Measurements from ENCODE around the gene DCDC1. TPM values are rescaled to one million over a fixed set of nuclear protein-coding genes. Genes with fewer than 3 reads are reported as not detected.

Gene DCDC1
- total RNA-seq, 1 experiment from 2014 or later = 0.22 TPM

DNA sequence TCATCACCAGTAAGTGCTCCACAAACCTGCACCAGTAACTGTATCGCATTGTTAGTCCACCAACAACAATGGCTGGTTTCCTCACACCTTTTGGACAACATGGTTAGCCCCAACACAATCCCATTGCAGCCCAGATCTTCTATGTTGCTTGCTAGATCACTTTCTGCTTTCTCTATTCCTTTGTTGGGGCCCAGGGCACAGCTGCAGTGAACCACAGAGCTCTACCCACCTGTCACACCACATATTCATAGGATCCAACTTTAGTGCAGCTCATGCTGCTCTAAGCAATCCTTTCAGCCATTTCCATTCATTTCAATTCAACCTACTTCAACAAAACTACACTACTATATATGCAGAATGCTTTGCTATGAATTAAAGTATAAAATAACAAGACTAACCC, 364.3 kb downstream of the DCDC1 start (continued):
- TF ChIP-seq, protein P1, sequence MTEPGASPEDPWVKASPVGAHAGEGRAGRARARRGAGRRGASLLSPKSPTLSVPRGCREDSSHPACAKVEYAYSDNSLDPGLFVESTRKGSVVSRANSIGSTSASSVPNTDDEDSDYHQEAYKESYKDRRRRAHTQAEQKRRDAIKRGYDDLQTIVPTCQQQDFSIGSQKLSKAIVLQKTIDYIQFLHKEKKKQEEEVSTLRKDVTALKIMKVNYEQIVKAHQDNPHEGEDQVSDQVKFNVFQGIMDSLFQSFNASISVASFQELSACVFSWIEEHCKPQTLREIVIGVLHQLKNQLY (CRISPR knock-in tag; IDR thresholded peaks at IDR 0.05) = no peak
- no peak for TF ChIP-seq ATF1 (CRISPR knock-in tag; IDR thresholded peaks at IDR 0.05)

DNA sequence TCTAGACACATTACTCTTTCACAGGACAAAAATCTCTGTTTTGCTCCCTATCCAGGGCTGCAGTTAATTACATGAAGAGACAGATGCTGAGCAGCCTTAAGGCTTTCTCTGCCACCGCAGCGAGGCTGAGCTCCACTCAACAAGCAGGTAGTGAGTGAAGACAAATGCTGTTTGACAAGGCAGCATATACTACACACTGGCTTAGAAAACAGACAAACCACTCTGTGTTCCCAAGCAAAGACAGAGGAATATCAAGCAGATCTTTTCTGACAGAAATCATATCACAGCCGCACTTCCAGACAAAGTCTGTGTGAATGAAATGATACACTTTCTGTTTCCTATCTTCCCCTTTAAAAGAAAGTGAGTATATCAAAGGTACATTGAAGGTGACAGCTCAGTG, 368.1 kb downstream of the DCDC1 start:
- Mint-ChIP-seq H3K4me1 (no peaks in the 10 kb centered on the region), H3K27ac (no peak overlapping the region), H3K4me3 (no peak overlapping the region), H3K36me3 (no peaks in the 10 kb centered on the region), H3K9me3 (no peaks in the 10 kb centered on the region), H3K27me3 (ENCODE audit: low read depth) (no peaks in the 10 kb centered on the region)
- TF ChIP-seq, protein P2, sequence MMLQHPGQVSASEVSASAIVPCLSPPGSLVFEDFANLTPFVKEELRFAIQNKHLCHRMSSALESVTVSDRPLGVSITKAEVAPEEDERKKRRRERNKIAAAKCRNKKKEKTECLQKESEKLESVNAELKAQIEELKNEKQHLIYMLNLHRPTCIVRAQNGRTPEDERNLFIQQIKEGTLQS (CRISPR knock-in tag; conservative IDR thresholded peaks at IDR 0.05) = no peak
- TF ChIP-seq GABPB1 (CRISPR knock-in tag; IDR thresholded peaks at IDR 0.05) (no peak), RORB (CRISPR knock-in tag; IDR thresholded peaks at IDR 0.05) (no peak), IRF2 (CRISPR knock-in tag; IDR thresholded peaks at IDR 0.05; ENCODE audit: borderline replicate concordance, low read depth) (no peak), ATF1 (CRISPR knock-in tag; IDR thresholded peaks at IDR 0.05) (no peak), NR3C1 (CRISPR knock-in tag; conservative IDR thresholded peaks at IDR 0.05; ENCODE audit: low read depth) (no peak), OVOL2 (CRISPR knock-in tag; IDR thresholded peaks at IDR 0.05; ENCODE audit: borderline replicate concordance) (no peak), FOXJ3 (CRISPR knock-in tag; IDR thresholded peaks at IDR 0.05; ENCODE audit: borderline replicate concordance) (no peak), TP53 (CRISPR knock-in tag; IDR thresholded peaks at IDR 0.05) (no peak), ZNF396 (CRISPR knock-in tag; IDR thresholded peaks at IDR 0.05; ENCODE audit: borderline replicate concordance) (no peak), RELA (CRISPR knock-in tag; IDR thresholded peaks at IDR 0.05; ENCODE audit: borderline replicate concordance) (no peak), ZNF138 (CRISPR knock-in tag; conservative IDR thresholded peaks at IDR 0.05) (no peak), TEAD4 (CRISPR knock-in tag; IDR thresholded peaks at IDR 0.05) (no peak)
- TF ChIP-seq, protein P3, sequence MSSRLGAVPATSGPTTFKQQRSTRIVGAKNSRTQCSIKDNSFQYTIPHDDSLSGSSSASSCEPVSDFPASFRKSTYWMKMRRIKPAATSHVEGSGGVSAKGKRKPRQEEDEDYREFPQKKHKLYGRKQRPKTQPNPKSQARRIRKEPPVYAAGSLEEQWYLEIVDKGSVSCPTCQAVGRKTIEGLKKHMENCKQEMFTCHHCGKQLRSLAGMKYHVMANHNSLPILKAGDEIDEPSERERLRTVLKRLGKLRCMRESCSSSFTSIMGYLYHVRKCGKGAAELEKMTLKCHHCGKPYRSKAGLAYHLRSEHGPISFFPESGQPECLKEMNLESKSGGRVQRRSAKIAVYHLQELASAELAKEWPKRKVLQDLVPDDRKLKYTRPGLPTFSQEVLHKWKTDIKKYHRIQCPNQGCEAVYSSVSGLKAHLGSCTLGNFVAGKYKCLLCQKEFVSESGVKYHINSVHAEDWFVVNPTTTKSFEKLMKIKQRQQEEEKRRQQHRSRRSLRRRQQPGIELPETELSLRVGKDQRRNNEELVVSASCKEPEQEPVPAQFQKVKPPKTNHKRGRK (CRISPR knock-in tag; IDR thresholded peaks at IDR 0.05; ENCODE audit: borderline replicate concordance) = no peak
- TF ChIP-seq, protein P4, sequence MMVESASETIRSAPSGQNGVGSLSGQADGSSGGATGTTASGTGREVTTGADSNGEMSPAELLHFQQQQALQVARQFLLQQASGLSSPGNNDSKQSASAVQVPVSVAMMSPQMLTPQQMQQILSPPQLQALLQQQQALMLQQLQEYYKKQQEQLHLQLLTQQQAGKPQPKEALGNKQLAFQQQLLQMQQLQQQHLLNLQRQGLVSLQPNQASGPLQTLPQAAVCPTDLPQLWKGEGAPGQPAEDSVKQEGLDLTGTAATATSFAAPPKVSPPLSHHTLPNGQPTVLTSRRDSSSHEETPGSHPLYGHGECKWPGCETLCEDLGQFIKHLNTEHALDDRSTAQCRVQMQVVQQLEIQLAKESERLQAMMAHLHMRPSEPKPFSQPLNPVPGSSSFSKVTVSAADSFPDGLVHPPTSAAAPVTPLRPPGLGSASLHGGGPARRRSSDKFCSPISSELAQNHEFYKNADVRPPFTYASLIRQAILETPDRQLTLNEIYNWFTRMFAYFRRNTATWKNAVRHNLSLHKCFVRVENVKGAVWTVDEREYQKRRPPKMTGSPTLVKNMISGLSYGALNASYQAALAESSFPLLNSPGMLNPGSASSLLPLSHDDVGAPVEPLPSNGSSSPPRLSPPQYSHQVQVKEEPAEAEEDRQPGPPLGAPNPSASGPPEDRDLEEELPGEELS (CRISPR knock-in tag; IDR thresholded peaks at IDR 0.05) = no peak
- TF ChIP-seq, protein P5, sequence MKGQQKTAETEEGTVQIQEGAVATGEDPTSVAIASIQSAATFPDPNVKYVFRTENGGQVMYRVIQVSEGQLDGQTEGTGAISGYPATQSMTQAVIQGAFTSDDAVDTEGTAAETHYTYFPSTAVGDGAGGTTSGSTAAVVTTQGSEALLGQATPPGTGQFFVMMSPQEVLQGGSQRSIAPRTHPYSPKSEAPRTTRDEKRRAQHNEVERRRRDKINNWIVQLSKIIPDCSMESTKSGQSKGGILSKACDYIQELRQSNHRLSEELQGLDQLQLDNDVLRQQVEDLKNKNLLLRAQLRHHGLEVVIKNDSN (CRISPR knock-in tag; IDR thresholded peaks at IDR 0.05) = no peak
- TF ChIP-seq, protein P6, sequence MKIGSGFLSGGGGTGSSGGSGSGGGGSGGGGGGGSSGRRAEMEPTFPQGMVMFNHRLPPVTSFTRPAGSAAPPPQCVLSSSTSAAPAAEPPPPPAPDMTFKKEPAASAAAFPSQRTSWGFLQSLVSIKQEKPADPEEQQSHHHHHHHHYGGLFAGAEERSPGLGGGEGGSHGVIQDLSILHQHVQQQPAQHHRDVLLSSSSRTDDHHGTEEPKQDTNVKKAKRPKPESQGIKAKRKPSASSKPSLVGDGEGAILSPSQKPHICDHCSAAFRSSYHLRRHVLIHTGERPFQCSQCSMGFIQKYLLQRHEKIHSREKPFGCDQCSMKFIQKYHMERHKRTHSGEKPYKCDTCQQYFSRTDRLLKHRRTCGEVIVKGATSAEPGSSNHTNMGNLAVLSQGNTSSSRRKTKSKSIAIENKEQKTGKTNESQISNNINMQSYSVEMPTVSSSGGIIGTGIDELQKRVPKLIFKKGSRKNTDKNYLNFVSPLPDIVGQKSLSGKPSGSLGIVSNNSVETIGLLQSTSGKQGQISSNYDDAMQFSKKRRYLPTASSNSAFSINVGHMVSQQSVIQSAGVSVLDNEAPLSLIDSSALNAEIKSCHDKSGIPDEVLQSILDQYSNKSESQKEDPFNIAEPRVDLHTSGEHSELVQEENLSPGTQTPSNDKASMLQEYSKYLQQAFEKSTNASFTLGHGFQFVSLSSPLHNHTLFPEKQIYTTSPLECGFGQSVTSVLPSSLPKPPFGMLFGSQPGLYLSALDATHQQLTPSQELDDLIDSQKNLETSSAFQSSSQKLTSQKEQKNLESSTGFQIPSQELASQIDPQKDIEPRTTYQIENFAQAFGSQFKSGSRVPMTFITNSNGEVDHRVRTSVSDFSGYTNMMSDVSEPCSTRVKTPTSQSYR (CRISPR knock-in tag; IDR thresholded peaks at IDR 0.05) = no peak
- TF ChIP-seq, protein P7, sequence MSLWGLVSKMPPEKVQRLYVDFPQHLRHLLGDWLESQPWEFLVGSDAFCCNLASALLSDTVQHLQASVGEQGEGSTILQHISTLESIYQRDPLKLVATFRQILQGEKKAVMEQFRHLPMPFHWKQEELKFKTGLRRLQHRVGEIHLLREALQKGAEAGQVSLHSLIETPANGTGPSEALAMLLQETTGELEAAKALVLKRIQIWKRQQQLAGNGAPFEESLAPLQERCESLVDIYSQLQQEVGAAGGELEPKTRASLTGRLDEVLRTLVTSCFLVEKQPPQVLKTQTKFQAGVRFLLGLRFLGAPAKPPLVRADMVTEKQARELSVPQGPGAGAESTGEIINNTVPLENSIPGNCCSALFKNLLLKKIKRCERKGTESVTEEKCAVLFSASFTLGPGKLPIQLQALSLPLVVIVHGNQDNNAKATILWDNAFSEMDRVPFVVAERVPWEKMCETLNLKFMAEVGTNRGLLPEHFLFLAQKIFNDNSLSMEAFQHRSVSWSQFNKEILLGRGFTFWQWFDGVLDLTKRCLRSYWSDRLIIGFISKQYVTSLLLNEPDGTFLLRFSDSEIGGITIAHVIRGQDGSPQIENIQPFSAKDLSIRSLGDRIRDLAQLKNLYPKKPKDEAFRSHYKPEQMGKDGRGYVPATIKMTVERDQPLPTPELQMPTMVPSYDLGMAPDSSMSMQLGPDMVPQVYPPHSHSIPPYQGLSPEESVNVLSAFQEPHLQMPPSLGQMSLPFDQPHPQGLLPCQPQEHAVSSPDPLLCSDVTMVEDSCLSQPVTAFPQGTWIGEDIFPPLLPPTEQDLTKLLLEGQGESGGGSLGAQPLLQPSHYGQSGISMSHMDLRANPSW (CRISPR knock-in tag; conservative IDR thresholded peaks at IDR 0.05; ENCODE audit: low read depth) = no peak
- TF ChIP-seq, protein P8, sequence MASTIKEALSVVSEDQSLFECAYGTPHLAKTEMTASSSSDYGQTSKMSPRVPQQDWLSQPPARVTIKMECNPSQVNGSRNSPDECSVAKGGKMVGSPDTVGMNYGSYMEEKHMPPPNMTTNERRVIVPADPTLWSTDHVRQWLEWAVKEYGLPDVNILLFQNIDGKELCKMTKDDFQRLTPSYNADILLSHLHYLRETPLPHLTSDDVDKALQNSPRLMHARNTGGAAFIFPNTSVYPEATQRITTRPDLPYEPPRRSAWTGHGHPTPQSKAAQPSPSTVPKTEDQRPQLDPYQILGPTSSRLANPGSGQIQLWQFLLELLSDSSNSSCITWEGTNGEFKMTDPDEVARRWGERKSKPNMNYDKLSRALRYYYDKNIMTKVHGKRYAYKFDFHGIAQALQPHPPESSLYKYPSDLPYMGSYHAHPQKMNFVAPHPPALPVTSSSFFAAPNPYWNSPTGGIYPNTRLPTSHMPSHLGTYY (CRISPR knock-in tag; IDR thresholded peaks at IDR 0.05) = no peak
- TF ChIP-seq, protein P9, sequence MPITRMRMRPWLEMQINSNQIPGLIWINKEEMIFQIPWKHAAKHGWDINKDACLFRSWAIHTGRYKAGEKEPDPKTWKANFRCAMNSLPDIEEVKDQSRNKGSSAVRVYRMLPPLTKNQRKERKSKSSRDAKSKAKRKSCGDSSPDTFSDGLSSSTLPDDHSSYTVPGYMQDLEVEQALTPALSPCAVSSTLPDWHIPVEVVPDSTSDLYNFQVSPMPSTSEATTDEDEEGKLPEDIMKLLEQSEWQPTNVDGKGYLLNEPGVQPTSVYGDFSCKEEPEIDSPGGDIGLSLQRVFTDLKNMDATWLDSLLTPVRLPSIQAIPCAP (CRISPR knock-in tag; IDR thresholded peaks at IDR 0.05) = no peak
- POLR2A ChIA-PET = no interaction called here
- DNase-seq (ENCODE audit: low spot score) (no peak), ATAC-seq (no peak)
- CTCF ChIA-PET = interaction anchor here (1.6 kb wide), 1 partner anchor 44 kb away, joined by 5 read pairs; no protein-coding TSS in a partner anchor

Measured in WTC11 (cell line).